Heart left ventricle (tissue), 13 donors: ENCODE data around the gene FEM1B.

ENCODE experiments used
- POLR2A ChIP-seq, 2 donors: fragments of 450-650 bp; IDR thresholded peaks; one replicate each; pipeline ENCODE4 v1.6.1; 2017; ENCODE audit warnings: antibody characterized with exemption in 2 of 2, mild to moderate bottlenecking in 2 of 2, moderate library complexity in 2 of 2
- TF ChIP-seq, protein P1 (sequence below), 12 donors: fragments of 200-600 bp; sonication (generic) in 4 of 12; IDR thresholded peaks; one replicate each; pipeline versions ENCODE4 v1.5.0 to v1.8.0; 2018 to 2022; ENCODE audit warnings: antibody characterized with exemption in 12 of 12, mild to moderate bottlenecking in 5 of 12
- donor health status: ischemic (EF 13 %, LVEDD 7.1; RV severe dilation, severe dysfunction).
- donor health status: DM: no; HTN: yes; CAD: no.
- donor health status: DM: no; HTN: no; CAD: no.
- donor health status: ischemic (EF 25% LVEDD 6.9; RV normal size, moderate dysfunction).
- donor health status: ischemic (EF 25% LVEDD 5.7; RV mildly dilated, moderate dysfunction).
- donor health status: ischemic (EF 35%, LVEDD 5.7; RV mildly dilated, moderate dysfunction).
- donor health status: nonischemic (EF 11% LVEDD 7.7; RV severe dilation, severe dysfunction).
- donor health status: DM: yes; HTN: yes; CAD: no.
- donor health status: PGD.
- donor health status: ischemic (EF 29% LVEDD 5.4; RV normal size, mild dysfunction).
- donor health status: nonischemic (EF 23%, LVEDD 6.1; RV moderate dilation, normal function).

DNA sequence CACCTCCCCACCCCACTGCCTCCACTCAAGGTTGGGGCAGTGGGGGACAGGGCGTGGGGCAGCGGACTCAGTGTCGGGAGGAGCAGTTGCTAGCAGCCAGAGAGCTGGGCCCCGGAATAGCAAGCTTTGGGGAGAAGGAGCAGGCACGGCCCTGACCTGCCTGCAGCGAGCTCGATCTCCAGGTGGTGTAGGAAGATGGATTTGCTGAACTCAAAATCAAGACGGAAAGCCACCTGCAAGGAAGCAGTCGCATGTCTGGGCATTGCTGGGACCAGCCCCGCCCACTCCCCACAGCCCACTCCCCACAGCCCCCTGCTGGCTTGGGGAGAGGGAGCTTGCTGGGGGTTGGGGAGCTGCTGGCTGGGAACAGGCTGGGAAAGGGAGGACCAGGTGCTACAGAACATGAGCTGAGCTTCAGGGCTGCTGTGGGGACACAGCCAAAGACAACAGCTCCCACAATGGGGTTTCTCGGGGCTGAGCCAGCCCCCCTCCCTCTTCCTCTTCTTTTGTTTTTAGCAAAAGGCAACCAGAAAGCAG is 38.0 kb downstream of the FEM1B start:
- TF ChIP-seq, protein P1, sequence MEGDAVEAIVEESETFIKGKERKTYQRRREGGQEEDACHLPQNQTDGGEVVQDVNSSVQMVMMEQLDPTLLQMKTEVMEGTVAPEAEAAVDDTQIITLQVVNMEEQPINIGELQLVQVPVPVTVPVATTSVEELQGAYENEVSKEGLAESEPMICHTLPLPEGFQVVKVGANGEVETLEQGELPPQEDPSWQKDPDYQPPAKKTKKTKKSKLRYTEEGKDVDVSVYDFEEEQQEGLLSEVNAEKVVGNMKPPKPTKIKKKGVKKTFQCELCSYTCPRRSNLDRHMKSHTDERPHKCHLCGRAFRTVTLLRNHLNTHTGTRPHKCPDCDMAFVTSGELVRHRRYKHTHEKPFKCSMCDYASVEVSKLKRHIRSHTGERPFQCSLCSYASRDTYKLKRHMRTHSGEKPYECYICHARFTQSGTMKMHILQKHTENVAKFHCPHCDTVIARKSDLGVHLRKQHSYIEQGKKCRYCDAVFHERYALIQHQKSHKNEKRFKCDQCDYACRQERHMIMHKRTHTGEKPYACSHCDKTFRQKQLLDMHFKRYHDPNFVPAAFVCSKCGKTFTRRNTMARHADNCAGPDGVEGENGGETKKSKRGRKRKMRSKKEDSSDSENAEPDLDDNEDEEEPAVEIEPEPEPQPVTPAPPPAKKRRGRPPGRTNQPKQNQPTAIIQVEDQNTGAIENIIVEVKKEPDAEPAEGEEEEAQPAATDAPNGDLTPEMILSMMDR (IDR thresholded peaks at IDR 0.05) = no peak
- no peak for TF ChIP-seq POLR2A (IDR thresholded peaks at IDR 0.05)
